ENCODE measurements around the gene GABARAP.

Gene GABARAP

DNA sequence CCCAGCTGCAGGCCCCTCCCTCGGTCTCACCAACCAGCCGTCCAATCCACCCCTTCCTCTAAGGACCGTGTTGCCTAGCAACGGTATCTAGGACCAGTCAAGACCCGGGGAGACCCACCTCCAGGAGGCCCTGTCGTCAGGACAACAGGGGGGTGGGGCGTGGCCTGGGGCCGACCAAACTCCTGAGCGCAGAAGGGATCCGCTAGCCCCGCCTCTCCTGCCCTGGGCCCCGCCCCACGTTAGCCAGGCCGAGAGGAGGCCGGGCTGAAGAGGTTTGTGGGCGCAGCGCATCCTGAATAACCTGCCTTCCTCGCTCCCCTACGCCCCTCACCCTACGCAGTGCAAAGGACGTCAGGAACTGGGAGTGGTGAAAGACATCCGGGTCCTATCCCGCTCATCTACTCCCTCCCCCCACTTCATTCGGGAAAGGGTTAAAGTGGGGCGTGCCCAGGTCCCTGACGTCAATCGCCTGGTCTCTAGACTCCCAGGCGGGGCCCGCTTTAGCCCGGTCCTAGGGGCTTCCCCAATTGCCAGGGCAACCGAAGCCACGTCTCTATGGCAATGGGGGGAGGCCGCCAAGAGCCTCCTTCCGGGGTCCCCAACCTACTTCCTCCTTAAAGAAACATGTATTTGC, 37.3 kb downstream of the GABARAP start (continued):
- TF ChIP-seq, protein P1, sequence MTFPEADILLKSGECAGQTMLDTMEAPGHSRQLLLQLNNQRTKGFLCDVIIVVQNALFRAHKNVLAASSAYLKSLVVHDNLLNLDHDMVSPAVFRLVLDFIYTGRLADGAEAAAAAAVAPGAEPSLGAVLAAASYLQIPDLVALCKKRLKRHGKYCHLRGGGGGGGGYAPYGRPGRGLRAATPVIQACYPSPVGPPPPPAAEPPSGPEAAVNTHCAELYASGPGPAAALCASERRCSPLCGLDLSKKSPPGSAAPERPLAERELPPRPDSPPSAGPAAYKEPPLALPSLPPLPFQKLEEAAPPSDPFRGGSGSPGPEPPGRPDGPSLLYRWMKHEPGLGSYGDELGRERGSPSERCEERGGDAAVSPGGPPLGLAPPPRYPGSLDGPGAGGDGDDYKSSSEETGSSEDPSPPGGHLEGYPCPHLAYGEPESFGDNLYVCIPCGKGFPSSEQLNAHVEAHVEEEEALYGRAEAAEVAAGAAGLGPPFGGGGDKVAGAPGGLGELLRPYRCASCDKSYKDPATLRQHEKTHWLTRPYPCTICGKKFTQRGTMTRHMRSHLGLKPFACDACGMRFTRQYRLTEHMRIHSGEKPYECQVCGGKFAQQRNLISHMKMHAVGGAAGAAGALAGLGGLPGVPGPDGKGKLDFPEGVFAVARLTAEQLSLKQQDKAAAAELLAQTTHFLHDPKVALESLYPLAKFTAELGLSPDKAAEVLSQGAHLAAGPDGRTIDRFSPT (tag by site-specific recombination; IDR thresholded peaks at IDR 0.05): no peak
- TF ChIP-seq TRIM28 (IDR thresholded peaks at IDR 0.05; ENCODE audit: borderline replicate concordance, low read length) (no peak), ZNF324 (tag by site-specific recombination; IDR thresholded peaks at IDR 0.05) (peak; percentile 59; the same call in 1 of the 2 replicates), ZBTB21 (tag by site-specific recombination; IDR thresholded peaks at IDR 0.05) (peak; percentile 68; the same call in 1 of the 2 replicates), ZNF561 (tag by site-specific recombination; IDR thresholded peaks at IDR 0.05; ENCODE audit: borderline replicate concordance) (no peak; the same call in 1 of the 2 replicates), KLF8 (tag by site-specific recombination; IDR thresholded peaks at IDR 0.05) (peak; percentile 52; the same call in 1 of the 2 replicates), EGR2 (tag by site-specific recombination; IDR thresholded peaks at IDR 0.05; ENCODE audit: low read depth) (peak; percentile 72), MYNN (tag by site-specific recombination; IDR thresholded peaks at IDR 0.05; ENCODE audit: borderline replicate concordance) (peak; percentile 84), ZEB2 (tag by site-specific recombination; IDR thresholded peaks at IDR 0.05) (peak; percentile 48; the same call in 1 of the 2 replicates), ZNF10 (tag by site-specific recombination; IDR thresholded peaks at IDR 0.05) (no peak), SETDB1 (IDR thresholded peaks at IDR 0.05; ENCODE audit: insufficient read length, low read length) (no peak), ZNF776 (tag by site-specific recombination; IDR thresholded peaks at IDR 0.05; ENCODE audit: borderline replicate concordance) (no peak), ZNF157 (tag by site-specific recombination; IDR thresholded peaks at IDR 0.05) (no peak), CTCF (tag by site-specific recombination; IDR thresholded peaks at IDR 0.05) (no peak), ZNF24 (tag by site-specific recombination; IDR thresholded peaks at IDR 0.05) (no peak), ZNF629 (tag by site-specific recombination; IDR thresholded peaks at IDR 0.05) (peak; percentile 84), KLF10 (tag by site-specific recombination; IDR thresholded peaks at IDR 0.05) (peak; percentile 64; the same call in 1 of the 2 replicates), GLIS1 (tag by site-specific recombination; IDR thresholded peaks at IDR 0.05) (peak; percentile 51), ZNF341 (tag by site-specific recombination; IDR thresholded peaks at IDR 0.05; ENCODE audit: low read depth) (peak; percentile 28; the same call in 1 of the 2 replicates), SP3 (tag by site-specific recombination; IDR thresholded peaks at IDR 0.05) (peak; percentile 89), ZNF433 (tag by site-specific recombination; IDR thresholded peaks at IDR 0.05; ENCODE audit: low read depth) (no peak)
- TF ChIP-seq, protein P2, sequence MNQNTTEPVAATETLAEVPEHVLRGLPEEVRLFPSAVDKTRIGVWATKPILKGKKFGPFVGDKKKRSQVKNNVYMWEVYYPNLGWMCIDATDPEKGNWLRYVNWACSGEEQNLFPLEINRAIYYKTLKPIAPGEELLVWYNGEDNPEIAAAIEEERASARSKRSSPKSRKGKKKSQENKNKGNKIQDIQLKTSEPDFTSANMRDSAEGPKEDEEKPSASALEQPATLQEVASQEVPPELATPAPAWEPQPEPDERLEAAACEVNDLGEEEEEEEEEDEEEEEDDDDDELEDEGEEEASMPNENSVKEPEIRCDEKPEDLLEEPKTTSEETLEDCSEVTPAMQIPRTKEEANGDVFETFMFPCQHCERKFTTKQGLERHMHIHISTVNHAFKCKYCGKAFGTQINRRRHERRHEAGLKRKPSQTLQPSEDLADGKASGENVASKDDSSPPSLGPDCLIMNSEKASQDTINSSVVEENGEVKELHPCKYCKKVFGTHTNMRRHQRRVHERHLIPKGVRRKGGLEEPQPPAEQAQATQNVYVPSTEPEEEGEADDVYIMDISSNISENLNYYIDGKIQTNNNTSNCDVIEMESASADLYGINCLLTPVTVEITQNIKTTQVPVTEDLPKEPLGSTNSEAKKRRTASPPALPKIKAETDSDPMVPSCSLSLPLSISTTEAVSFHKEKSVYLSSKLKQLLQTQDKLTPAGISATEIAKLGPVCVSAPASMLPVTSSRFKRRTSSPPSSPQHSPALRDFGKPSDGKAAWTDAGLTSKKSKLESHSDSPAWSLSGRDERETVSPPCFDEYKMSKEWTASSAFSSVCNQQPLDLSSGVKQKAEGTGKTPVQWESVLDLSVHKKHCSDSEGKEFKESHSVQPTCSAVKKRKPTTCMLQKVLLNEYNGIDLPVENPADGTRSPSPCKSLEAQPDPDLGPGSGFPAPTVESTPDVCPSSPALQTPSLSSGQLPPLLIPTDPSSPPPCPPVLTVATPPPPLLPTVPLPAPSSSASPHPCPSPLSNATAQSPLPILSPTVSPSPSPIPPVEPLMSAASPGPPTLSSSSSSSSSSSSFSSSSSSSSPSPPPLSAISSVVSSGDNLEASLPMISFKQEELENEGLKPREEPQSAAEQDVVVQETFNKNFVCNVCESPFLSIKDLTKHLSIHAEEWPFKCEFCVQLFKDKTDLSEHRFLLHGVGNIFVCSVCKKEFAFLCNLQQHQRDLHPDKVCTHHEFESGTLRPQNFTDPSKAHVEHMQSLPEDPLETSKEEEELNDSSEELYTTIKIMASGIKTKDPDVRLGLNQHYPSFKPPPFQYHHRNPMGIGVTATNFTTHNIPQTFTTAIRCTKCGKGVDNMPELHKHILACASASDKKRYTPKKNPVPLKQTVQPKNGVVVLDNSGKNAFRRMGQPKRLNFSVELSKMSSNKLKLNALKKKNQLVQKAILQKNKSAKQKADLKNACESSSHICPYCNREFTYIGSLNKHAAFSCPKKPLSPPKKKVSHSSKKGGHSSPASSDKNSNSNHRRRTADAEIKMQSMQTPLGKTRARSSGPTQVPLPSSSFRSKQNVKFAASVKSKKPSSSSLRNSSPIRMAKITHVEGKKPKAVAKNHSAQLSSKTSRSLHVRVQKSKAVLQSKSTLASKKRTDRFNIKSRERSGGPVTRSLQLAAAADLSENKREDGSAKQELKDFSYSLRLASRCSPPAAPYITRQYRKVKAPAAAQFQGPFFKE (tag by site-specific recombination; IDR thresholded peaks at IDR 0.05; ENCODE audit: borderline replicate concordance): no peak
- TF ChIP-seq, protein P3, sequence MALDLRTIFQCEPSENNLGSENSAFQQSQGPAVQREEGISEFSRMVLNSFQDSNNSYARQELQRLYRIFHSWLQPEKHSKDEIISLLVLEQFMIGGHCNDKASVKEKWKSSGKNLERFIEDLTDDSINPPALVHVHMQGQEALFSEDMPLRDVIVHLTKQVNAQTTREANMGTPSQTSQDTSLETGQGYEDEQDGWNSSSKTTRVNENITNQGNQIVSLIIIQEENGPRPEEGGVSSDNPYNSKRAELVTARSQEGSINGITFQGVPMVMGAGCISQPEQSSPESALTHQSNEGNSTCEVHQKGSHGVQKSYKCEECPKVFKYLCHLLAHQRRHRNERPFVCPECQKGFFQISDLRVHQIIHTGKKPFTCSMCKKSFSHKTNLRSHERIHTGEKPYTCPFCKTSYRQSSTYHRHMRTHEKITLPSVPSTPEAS (tag by site-specific recombination; IDR thresholded peaks at IDR 0.05): no peak
- TF ChIP-seq, protein P4, sequence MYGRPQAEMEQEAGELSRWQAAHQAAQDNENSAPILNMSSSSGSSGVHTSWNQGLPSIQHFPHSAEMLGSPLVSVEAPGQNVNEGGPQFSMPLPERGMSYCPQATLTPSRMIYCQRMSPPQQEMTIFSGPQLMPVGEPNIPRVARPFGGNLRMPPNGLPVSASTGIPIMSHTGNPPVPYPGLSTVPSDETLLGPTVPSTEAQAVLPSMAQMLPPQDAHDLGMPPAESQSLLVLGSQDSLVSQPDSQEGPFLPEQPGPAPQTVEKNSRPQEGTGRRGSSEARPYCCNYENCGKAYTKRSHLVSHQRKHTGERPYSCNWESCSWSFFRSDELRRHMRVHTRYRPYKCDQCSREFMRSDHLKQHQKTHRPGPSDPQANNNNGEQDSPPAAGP (tag by site-specific recombination; IDR thresholded peaks at IDR 0.05): peak; percentile 77
- TF ChIP-seq, protein P5, sequence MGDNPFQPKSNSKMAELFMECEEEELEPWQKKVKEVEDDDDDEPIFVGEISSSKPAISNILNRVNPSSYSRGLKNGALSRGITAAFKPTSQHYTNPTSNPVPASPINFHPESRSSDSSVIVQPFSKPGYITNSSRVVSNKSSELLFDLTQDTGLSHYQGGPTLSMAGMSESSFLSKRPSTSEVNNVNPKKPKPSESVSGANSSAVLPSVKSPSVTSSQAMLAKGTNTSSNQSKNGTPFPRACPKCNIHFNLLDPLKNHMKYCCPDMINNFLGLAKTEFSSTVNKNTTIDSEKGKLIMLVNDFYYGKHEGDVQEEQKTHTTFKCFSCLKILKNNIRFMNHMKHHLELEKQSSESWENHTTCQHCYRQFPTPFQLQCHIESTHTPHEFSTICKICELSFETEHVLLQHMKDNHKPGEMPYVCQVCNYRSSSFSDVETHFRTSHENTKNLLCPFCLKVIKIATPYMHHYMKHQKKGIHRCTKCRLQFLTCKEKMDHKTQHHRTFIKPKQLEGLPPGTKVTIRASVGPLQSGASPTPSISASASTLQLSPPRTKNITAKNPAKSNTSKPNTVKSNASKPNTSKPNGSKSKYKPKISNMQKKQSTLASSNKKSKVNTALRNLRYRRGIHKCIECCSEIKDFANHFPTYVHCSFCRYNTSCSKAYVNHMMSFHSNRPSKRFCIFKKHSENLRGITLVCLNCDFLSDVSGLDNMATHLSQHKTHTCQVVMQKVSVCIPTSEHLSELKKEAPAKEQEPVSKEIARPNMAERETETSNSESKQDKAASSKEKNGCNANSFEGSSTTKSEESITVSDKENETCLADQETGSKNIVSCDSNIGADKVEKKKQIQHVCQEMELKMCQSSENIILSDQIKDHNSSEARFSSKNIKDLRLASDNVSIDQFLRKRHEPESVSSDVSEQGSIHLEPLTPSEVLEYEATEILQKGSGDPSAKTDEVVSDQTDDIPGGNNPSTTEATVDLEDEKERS (tag by site-specific recombination; IDR thresholded peaks at IDR 0.05): no peak
